Activated T-helper 1 cell treated with anti-CD3 and anti-CD28 coated beads, Interleukin-2, amount 50 U/mL, for 16 hours (primary cell): Measurements from ENCODE around the gene IMP4.

ENCODE experiments used
- DNase-seq, 2 donors: peaks; one replicate each; pipeline ENCODE4 v3.0.0-alpha.2; 2020; ENCODE audit warnings: low read depth in 1 of 2, low spot score in 1 of 2

Gene IMP4

GRCh38 chr2:130376433-130377293, 34.0 kb downstream of the IMP4 start:
- DNase-seq, result no peak

- DNase-seq, result no peak
These were observed 34.8 kb downstream of the IMP4 start for GRCh38 chr2:130377491-130377890.

GRCh38 chr2:130378206-130378897, 35.7 kb downstream of the IMP4 start:
- no peak for DNase-seq

GRCh38 chr2:130378898-130379214, 36.2 kb downstream of the IMP4 start:
- DNase-seq, result no peak

- no peak for DNase-seq
These were observed 37.6 kb downstream of the IMP4 start for GRCh38 chr2:130380096-130380934.

GRCh38 chr2:130381145-130381544, 38.4 kb downstream of the IMP4 start:
- DNase-seq, result no peak

GRCh38 chr2:130381619-130382018, 38.9 kb downstream of the IMP4 start:
- DNase-seq, result no peak

GRCh38 chr2:130382313-130382917, 39.7 kb downstream of the IMP4 start:
- DNase-seq, result no peak

- DNase-seq, result no peak
These were observed 43.0 kb downstream of the IMP4 start for GRCh38 chr2:130385709-130386108.

GRCh38 chr2:130387071-130387400, 44.3 kb downstream of the IMP4 start:
- no peak for DNase-seq

GRCh38 chr2:130387804-130388203, 45.1 kb downstream of the IMP4 start:
- DNase-seq, result no peak

GRCh38 chr2:130388221-130388907, 45.7 kb downstream of the IMP4 start:
- DNase-seq, result no peak

GRCh38 chr2:130389358-130389757, 46.7 kb downstream of the IMP4 start:
- no peak for DNase-seq

- DNase-seq, result no peak
These were observed 47.1 kb downstream of the IMP4 start for GRCh38 chr2:130389783-130390182.

GRCh38 chr2:130390460-130391057, 47.9 kb downstream of the IMP4 start:
- DNase-seq, result no peak

- peak; percentile 32 to 33 for DNase-seq
These were observed 48.6 kb downstream of the IMP4 start for GRCh38 chr2:130391058-130391871.

- DNase-seq, result no peak
These were observed 49.4 kb downstream of the IMP4 start for GRCh38 chr2:130391872-130392670.

GRCh38 chr2:130393318-130393910, 50.7 kb downstream of the IMP4 start:
- no peak for DNase-seq
